NCI-H345 treated with DMSO at 0.1 percent for 48 hours (cell line): Measurements from ENCODE around the gene LPCAT1.

Experiments
- DNase-seq: peaks from one replicate; lab custom pipeline; 2025; ENCODE audit not compliant: unreplicated experiment; lab: John Stamatoyannopoulos, UW

LPCAT1 gene

DNA sequence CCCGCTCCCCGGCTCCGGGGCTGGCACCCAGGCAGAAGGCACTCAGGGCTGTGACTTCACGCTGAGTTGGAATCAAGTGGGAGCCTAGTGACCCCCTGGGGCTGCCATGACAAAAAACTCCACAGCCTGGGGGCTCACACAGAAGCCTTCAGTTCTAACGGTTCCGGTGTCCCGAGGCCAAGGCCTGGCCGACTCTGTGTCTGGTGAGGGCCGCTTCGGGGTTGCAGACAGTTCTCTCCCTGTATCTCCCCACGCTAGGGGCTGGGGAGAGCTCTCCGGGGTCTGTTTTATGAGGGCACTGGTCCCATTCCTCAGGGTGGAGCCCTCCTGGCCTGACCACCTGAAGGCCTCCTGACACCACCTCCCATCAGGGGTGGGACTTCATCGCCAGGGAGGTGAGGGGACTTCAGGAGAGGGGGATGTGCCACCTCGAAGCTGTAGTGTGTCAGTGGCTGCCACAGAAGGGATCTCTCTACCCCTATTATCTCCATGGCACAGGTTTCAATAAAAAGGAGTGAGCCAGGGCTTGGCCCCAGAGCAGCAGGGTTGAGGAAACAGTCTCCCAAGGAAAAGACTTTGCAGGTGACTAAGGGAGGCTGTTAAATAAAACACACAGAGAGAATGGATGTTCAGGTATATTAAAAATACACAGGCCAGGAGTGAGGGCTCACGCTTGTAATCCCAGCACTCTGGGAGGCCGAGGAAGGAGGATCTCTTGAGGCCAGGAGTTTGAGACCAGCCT is 77.0 kb downstream of the LPCAT1 start:
- DNase-seq: no peak

DNA sequence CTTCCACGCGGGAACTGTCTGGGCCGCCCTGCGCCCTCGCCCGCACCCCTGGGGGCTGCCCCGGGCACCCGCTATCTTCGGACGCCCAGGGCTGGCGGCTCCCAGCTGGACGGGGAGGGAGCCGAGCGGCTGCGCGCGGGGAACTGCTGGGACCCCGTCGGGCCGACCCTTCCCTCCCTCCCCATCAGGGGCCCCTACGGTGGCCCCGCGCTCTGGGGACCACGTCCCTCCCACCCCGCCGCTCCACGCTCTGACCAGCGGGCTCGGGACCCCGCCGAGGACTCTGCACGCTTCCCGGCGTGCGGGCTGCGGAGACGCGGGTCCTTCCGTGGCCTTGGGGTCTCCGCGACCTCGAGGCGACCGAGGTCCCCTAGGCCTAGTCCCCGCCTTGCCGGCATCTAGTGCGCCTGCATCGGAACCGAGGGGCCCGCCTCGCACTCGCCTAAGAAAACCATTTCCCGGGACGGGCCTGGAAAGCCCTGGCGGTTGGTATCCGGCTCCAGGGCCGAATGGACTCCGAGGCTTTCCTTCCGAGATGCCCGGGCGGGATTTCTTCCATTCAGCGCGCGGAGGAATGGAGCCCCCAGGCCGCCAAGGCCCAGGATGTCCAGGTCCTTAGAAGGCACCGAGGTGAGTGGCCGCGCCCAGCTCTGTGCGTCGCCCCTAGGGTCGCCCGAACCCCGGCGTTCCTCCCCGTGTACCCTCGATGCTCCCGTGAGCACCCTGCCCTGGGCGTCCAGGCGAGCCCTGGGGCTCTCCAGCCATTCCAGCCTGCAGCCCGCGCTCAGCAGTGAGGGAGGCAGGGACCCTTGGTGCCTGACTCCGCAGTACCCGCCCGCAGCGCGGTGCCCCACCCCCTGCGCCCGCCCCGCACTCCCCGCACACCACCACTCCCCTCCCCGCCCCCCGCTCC is 77.8 kb downstream of the LPCAT1 start:
- no peak for DNase-seq

DNA sequence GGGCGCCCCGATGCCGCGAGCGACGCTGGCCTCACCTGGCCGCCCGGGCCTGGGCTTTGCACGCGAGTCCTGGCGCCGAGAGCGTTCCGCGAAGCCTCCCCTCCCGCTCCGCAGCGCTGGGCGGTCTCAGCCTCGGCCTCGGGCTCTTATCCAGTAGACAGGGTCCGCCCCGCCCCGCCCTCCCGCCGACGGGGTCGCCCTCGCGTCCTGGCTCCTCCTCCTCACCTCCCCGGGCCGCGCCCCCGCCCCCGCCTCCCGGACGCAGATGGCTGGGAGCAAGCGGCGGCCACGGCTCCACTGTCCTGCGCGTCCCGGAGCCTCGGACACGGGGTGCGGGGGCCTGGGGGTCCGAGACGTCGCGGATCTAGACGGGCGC is 78.5 kb downstream of the LPCAT1 start, which contains the start of gene SLC6A3:
Gene SLC6A3 (minus strand): TSS at position 128 of the 376 bp plus-strand sequence. CDS start 2,243 bp downstream, outside the sequence.
- peak; percentile 24 for DNase-seq

DNA sequence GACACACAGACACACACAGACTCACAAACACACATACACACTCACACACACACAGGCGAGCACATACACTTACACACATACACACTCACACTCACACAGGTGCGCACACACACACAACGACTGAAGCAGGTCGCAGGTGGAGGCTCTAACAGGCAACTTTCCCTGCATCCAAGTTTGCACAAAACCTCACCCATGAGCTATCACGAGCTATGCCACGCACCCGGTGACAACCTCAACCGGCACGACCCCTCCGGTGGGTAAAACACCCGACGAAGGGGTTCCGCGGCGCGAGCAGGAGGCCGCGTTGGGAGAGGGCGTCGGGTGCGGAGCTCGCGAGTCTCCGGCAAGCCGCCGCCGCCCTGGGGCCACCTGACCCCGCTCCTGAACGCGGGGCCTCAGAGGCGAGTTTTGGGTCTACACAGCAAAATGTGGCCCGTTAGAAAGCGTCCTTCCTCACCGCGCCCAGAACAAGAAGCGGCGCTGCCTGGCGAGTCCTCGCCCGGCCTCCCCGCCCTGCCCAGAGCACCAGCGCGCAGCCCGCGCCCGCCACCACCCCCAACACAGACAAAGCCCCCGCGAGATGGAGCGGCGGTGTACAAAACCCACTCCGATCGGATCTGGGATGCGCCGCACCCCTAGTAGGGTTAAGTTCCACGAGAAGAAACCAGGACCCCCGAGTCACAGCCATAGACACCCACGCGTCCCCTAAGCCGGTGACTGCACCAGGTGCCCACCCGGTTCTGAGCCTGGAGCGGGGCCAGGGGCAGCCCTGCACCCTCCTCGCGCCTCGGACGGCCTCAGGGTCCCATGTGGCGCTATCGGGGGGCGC is 79.2 kb downstream of the LPCAT1 start:
- no peak for DNase-seq

DNA sequence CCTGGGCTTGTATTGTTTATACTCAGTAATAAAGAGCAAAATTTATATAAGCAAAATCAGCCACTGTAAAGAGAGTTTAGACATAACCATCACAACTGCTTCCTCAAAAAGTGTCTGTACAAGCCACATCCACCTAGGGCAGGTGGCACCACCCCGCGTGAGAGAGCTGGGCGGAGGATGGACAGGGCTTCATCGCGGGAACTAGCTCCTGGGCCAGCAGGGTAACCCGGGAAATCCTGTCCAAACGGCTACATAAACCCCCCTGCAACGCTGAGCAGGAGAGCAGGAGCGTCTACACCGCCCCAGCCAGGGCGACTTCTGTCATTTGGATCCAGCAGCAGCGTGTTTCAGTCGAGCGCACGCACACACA is 79.8 kb downstream of the LPCAT1 start:
- DNase-seq: no peak

DNA sequence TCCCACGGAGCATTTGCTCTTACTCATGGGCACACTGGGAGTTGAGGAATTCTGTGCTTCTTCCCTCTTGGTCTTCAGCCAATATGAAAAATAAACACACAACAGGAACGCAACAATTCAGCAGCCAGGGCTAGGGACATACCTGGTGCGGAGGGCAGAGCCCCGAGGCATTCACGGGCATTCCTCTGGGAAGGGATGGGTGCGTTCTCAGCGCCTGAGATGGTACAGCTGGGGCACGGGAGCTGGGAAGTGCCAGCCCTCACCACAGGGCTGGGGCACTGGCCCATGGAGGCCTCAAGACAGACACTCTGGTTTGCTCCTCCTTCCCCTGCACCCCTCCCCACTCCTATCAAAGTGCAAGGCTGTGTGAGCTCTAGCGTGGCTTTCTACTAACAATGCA is 80.6 kb downstream of the LPCAT1 start:
- DNase-seq: no peak

DNA sequence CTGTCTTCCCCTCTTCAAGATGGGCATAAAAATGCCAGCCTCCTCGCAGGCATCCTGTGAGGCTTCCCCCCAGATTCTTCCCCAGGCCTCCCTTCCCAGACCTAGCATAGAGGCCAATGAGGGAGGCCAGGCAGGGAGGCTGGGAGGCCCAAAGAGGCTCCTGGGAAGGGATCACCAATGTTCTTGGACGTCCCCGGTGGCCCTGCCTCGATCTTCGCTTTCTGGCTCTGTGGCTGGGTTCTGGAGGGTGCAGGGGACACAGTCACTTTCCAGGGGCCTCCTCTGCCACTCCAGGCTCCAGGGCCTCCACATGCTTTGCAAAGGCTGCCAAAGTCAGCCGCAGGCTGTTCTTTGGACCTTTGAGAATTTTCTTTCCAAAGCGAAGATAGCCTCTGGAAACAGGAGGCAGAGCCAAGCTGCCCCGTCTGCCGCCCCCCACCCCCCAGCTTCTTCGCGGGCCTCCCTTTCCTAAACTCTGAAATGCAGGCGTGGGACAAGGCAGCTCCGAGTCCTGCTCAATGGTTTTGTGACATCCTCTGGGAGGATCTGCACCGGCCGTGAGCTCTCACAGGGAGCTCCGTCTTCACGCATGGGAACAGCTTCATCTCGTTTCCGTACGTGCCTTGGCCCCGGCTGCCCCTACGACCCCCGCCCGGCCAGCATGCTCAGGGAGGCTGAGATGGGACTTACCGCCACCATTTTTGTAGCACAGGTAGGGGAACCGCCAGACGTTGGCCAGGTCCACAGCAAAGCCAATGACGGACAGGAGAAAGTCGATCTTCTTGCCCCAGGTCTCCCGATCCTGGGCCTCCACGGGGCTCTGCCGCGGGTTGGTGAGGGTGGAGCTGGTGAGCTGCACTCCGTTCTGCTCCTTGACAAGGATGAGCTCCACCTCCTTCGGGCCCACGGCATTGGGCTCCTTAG is 81.3 kb downstream of the LPCAT1 start:
- DNase-seq: no peak

DNA sequence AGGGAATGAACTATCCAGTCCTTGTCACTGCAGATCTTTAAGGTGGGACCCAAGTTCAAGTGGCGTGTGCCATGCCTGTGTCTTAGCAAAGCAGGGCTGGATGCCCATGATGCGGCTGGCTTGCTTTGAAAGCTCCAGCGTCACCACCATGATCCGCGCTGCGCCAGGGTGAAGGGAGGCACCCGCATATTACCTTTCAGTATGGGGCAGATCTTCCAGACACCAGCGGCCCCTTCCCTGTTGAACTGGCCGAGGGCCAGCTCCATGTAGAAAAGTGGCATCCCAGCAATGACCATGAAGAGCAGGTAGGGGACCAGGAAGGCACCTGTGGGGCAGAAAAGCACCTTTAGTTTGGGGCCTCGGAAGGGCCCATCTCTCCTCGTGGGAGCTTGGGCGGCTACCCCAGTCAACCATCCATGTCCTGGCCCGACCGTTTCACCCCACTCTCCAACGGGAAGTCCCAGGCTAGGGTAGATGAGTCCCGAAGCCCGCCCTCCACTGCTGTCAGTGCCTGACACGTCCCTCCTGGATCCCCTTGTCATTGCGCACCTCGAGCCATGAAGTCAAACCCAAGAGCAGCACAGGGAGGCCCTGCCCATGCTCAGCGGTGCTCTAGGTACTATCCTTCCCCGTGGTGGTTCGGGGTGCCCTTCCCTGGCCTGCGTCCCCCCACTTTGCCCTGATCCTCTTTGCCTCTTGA is 82.4 kb downstream of the LPCAT1 start:
- DNase-seq: no peak

DNA sequence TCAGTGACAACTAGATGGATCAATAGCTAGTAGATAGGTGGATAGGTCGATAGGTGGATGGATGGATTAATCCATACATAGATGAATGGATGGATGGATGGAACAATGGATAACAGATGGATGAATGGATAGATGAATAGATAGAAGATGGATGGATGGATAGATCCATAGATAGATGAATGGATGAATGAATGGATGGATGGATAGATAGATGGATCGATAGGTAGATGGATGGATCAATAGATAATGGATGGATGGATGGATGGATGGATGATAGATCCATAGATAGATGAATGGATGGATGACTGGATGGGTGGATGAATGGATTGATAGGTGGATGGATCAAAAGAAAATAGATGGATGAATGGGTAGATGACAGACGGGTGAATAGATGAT is 83.7 kb downstream of the LPCAT1 start:
- DNase-seq: no peak

DNA sequence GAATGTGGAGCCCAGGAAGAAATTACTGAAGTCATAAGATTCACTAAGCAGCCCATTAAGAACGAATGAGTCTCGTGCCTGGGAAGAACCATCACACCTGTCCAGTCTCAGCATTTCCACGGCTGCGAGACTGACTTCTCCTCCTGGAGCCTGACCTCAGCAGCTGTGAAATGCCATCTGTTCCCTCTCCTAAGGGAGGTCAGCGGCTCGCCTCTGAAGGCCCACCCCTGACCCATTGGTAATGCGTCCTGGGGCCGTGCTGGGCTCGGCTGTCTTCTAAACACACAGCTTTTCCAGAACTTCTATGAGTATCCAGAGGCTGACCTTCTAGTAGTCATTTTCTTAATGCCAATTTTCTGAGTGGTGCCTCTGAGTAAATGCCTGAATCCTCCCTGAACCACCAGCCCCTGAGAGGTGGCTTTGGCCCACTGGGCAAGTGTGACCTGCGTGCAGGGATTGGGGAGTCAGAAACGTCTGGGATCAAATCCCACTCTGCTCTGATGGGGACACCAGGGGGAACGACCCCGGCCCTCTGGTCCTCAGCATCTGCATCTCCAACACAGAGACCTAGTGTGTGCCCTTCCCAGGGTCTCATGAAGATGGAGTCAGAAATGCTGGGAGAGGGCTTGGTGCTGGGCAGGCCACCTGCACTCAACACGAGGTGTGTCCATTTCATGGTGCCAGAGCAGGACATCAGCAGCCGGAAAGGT is 84.2 kb downstream of the LPCAT1 start:
- no peak for DNase-seq

DNA sequence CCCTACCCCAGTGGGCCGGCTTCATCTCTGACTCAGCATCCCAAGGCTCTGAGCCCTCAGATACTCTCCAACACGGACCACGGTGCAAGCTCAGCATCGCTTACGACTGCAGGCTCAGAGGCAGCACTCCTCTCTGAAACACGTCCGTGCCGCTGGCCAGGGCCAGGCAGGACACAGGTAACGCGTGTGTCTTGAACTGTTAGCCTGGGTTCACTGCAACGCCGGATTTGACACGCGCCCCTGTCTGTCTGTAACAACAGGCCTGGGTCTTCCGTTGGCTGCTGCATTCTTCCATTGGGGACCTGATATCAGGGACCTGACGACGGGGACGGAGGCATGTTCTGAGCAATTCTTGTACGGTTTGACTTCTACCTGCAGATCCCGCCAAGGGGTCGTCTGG is 84.9 kb downstream of the LPCAT1 start:
- DNase-seq: no peak

DNA sequence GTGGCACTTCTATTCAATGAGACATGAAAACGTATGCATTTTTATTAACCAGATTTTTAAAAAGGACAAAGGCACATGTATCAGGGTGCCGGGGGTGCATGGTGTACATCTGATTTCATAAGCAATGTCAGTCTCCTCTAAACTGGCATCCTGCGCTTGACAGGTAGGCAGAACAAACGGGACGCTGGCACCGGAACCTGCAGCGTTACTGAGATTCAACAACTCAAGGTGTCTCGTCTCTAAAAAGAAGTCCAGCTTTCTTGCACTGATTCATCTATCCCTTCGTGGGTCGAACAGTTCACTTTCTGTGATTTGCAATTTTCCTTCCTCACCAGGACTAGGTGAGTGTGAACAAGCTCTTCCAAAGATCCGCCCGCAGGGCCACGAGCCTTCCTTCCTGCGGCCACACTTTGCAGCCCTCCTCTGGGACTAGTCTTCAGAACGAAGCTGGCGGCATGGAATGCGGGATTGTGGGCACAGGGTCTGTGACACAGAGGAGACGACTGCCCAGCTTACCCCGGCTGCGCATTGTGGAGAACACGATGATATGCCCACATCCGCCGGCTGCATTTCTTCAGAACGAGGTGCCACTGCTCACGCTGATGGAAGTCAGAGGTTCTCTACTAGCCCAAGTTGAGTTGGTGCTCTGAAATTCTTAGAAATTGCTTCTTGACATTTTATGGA is 85.7 kb downstream of the LPCAT1 start:
- DNase-seq: no peak

DNA sequence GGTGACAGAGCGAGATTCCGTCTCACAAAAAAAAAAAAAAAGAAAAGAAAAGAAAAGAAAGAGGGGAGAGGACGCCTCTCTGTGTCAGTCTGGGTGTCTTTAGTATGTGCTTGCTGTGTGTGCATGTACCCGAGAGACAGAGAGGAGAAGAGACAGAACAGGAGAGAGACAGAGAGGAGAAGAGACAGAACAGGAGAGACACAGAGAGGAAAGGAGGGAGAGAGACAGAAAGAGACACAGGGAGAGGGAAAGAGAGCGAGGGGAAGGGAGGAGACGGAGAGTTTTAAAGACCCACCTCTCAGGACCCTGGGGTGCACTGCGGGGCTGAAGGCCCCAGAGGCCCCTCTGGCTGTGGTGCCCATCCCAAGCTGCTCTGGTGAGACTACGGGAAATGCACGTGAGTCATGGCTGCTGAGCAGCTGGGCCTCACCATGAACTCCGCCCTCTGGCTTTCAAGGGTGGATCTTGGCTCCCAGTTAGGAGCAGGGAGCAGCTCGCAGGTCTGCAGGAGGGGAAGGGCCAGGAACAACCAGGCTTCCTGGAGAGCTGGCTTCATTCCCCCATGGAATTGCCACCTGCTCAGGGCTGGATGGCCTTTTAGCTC is 86.4 kb downstream of the LPCAT1 start:
- DNase-seq: peak; percentile 49

DNA sequence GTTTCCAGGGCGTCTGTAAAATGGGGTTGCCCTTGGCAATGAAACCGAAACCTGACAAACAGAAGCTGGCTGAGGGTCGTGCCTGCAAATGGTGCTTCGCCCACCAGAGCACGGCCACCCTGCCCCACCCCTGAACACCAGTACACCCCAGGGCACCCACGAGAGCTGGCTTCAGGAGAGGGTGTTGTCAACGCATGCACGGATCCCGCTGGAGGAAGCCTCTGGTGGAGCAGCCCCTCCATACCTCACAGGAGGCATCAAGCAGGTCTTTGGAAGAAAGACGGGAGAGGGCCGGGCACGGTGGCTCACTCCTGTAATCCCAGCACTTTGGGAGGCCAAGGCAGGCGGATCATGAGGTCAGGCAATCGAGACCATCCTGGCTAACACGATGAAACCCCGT is 87.1 kb downstream of the LPCAT1 start:
- no peak for DNase-seq

DNA sequence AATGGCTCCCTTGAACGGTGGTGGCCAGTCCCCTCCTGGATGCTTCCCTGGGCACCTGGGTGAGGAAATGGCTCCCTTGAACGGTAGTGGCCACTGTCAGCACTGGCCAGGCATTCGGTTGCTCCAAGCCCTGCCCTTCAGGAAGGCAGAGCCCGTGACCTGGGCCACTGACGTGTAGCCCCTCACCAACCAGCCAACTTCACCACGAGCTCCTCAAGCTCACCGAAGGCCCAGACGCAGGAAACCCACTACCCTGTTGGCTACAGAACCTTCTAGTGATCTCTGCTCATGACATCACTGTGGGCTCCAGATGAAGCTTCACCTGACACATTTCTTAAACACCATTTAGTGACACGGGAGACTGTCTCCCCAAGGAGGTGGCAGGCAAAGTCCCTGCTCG is 87.7 kb downstream of the LPCAT1 start:
- no peak for DNase-seq

DNA sequence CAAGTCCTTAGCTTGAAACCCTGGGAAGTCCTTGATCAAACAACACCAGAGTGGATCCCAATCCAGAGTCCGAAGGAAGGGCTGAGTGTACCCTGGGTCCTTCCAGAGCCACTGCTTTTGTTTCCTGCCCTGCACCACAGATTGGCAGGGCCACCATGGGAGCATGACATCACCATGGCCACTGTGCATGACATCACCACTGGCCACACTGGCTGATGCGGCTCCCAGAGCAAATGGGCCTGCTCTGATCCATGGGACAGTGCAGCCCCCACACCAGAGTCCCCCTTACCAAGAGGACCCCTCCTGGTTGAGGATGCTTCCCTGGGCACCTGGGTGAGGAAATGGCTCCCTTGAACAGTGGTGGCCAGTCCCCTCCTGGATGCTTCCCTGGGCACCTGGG is 88.4 kb downstream of the LPCAT1 start:
- DNase-seq: no peak

DNA sequence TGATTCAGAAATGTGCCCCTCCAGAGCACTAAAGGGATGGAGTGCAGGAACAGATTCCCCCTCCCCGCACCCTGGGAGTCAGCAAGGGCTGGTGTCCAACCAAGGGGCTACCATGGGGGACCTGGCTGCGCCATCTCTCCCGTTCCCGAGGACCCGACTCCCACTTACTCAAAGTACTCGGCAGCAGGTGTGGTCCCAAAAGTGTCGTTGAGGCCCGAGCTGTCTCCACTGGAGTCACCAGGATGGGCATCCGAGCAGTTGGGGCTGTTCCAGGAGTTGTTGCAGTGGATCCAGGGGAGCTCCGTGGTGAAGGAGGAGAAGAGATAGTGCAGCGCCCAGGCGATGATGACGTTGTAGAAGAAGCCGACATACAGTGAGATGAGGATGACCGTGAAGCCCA is 91.5 kb downstream of the LPCAT1 start:
- no peak for DNase-seq

DNA sequence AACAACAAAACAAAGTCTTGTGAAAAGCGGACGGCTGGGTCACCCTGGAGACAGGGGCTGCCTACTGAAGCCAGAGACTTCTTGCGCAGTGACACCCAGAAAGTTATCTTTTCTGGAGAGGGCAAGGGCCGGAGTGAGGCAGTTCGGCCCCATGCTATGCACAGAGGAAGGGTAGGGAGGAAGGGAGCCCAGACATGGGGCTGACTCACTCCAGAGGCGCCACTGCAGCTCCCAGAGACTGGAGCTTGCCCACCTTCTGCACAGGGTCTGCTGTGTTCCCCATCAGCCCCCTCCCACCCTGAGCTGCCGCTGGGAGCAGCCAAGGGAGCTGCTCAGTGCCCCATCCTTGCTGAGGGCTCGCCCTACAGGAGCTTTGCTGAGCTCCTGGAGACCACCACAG is 91.9 kb downstream of the LPCAT1 start:
- no peak for DNase-seq
